ENCODE measurements around the gene ZSWIM7. TPM values are rescaled to one million over a fixed set of nuclear protein-coding genes. Genes with fewer than 3 reads are reported as not detected.

Gene ZSWIM7
- total RNA-seq, 4 donors from 2014 or later = 1.3 to 30.3 (median 20.7) TPM

- no peak for TF ChIP-seq CTCF (IDR thresholded peaks at IDR 0.05)
- no peak for TF ChIP-seq POLR2A (IDR thresholded peaks at IDR 0.05)
- Histone ChIP-seq H3K27ac (no peak overlapping the region), H3K4me1 (no peaks in the 10 kb centered on the region), H3K9me3 (no peaks in the 10 kb centered on the region), H3K27me3 (no peaks in the 10 kb centered on the region), H3K4me3 (no peak overlapping the region), H3K36me3 (no peaks in the 10 kb centered on the region)
- no peak for DNase-seq
- intact Hi-C loops (cut with DNase I; ENCODE audit: low total_unique reads) = no loop called here
Observed at GRCh38 chr17:15971882-15972281, 27.6 kb downstream of the ZSWIM7 start.

GRCh38 chr17:15971098-15971678 lies 28.3 kb downstream of the ZSWIM7 start:
- Histone ChIP-seq H3K4me1 (no peaks in the 10 kb centered on the region), H3K27ac (no peak overlapping the region), H3K4me3 (no peak overlapping the region), H3K9me3 (no peaks in the 10 kb centered on the region), H3K36me3 (no peaks in the 10 kb centered on the region), H3K27me3 (no peaks in the 10 kb centered on the region)
- no peak for TF ChIP-seq CTCF (IDR thresholded peaks at IDR 0.05)
- no peak for TF ChIP-seq POLR2A (IDR thresholded peaks at IDR 0.05)
- peak in 1 of 2 donors; percentile 1 for DNase-seq
- intact Hi-C loops (cut with DNase I; ENCODE audit: low total_unique reads) = no loop called here

- no peaks in the 10 kb centered on the region for H3K9me3 ChIP-seq
- DNase-seq = no peak
- no peak overlapping the region for H3K27ac ChIP-seq
- no peaks in the 10 kb centered on the region for H3K4me1 ChIP-seq
- no peaks in the 10 kb centered on the region for H3K27me3 ChIP-seq
- no peaks in the 10 kb centered on the region for H3K36me3 ChIP-seq
- TF ChIP-seq CTCF (IDR thresholded peaks at IDR 0.05) = no peak
- no peak for TF ChIP-seq POLR2A (IDR thresholded peaks at IDR 0.05)
- intact Hi-C loops (cut with DNase I; ENCODE audit: low total_unique reads) = no loop called here
- H3K4me3 ChIP-seq = no peak overlapping the region
Observed at GRCh38 chr17:15970500-15970899, 29.0 kb downstream of the ZSWIM7 start.

- Histone ChIP-seq H3K27me3 (no peaks in the 10 kb centered on the region), H3K36me3 (no peaks in the 10 kb centered on the region), H3K9me3 (no peaks in the 10 kb centered on the region), H3K4me1 (no peaks in the 10 kb centered on the region), H3K4me3 (no peak overlapping the region), H3K27ac (no peak overlapping the region)
- TF ChIP-seq POLR2A (IDR thresholded peaks at IDR 0.05) (no peak), CTCF (IDR thresholded peaks at IDR 0.05) (no peak)
- intact Hi-C loops (cut with DNase I; ENCODE audit: low total_unique reads) = no loop called here
- DNase-seq = no peak
Observed at GRCh38 chr17:15969463-15969862, 30.0 kb downstream of the ZSWIM7 start.

- TF ChIP-seq CTCF (IDR thresholded peaks at IDR 0.05) (no peak), POLR2A (IDR thresholded peaks at IDR 0.05) (no peak)
- DNase-seq = peak in 1 of 2 donors; percentile 3
- H3K4me3 ChIP-seq = no peak overlapping the region
- no peaks in the 10 kb centered on the region for H3K27me3 ChIP-seq
- H3K27ac ChIP-seq = no peak overlapping the region
- H3K36me3 ChIP-seq = no peaks in the 10 kb centered on the region
- intact Hi-C loops (cut with DNase I; ENCODE audit: low total_unique reads) = no loop called here
- no peaks in the 10 kb centered on the region for H3K9me3 ChIP-seq
- H3K4me1 ChIP-seq = no peaks in the 10 kb centered on the region
Observed at GRCh38 chr17:15967706-15968399, 31.7 kb downstream of the ZSWIM7 start.

Measured in uterus (tissue), 4 donors.